ENCODE results near the gene NKAIN2. TPM values are rescaled to one million over a fixed set of nuclear protein-coding genes. Genes with fewer than 3 reads are reported as not detected.

NKAIN2 gene
- total and polyA plus RNA-seq, 8 donors, result 0.02 to 0.09 TPM; not detected in 6

DNA sequence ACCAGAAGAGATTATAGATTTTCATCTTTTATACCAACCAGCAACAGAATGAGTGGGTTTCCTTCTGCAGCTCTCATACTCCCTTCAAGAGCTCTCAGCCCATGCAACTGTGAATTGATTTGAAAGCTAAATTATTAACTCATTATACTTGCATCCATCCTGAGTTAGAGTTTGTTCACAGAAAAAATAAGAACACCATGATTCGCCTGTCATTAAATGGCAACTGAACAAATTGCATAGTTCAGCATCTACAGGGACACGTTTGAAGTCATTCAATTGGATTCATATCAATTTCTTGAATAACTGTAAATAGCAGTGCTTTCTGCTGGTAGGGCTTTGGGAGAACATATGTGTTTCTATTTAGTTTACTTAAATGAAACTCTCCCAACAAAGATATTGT lies 65.7 kb downstream of the NKAIN2 start:
- no peak for DNase-seq
- 21 to 23% methylated on average over 2 of the region's 2 CpGs for WGBS, 2 donors
- Histone ChIP-seq H3K36me3 (no peaks in the 10 kb centered on the region), H3K4me1 (no peaks in the 10 kb centered on the region), H3K27me3 (no peaks in the 10 kb centered on the region), H3K4me3 (no peak overlapping the region), H3K27ac (no peak overlapping the region), H3K9me3 (no peaks in the 10 kb centered on the region)
- no peak for ATAC-seq
- intact Hi-C loops (cut with DNase I), result no loop called here
- TF ChIP-seq, protein P1, sequence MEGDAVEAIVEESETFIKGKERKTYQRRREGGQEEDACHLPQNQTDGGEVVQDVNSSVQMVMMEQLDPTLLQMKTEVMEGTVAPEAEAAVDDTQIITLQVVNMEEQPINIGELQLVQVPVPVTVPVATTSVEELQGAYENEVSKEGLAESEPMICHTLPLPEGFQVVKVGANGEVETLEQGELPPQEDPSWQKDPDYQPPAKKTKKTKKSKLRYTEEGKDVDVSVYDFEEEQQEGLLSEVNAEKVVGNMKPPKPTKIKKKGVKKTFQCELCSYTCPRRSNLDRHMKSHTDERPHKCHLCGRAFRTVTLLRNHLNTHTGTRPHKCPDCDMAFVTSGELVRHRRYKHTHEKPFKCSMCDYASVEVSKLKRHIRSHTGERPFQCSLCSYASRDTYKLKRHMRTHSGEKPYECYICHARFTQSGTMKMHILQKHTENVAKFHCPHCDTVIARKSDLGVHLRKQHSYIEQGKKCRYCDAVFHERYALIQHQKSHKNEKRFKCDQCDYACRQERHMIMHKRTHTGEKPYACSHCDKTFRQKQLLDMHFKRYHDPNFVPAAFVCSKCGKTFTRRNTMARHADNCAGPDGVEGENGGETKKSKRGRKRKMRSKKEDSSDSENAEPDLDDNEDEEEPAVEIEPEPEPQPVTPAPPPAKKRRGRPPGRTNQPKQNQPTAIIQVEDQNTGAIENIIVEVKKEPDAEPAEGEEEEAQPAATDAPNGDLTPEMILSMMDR (IDR thresholded peaks at IDR 0.05), result no peak
- FAIRE-seq, result no peak

DNA sequence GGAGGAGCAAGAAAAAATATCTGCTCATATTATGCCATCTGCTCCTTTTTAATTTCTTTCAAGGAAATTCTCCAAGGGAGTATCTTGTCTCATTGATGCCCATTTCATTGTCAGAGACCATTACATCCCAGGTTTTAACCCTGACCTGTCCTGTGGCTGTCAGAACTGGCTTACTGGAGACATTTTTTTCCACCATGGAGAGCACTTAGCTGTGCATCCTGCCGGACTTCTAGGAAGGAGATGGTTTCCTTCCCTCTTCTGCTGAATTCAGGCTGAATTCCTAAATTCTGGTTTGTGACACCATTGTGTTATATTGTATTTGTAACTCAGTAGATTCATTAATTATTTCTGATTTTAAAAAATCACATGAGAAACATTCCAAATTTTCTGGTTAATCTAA lies 70.3 kb downstream of the NKAIN2 start:
- no peak overlapping the region for H3K4me3 ChIP-seq
- 39 to 54% methylated on average over 1 of the region's 1 CpG for whole genome bisulfite sequencing, 2 donors
- no peaks in the 10 kb centered on the region for H3K4me1 ChIP-seq
- DNase-seq (no peak), FAIRE-seq (no peak), ATAC-seq (no peak)
- no peaks in the 10 kb centered on the region for H3K9me3 ChIP-seq
- intact Hi-C loops (cut with DNase I), result no loop called here
- no peak overlapping the region for H3K27ac ChIP-seq
- TF ChIP-seq, protein P1 (IDR thresholded peaks at IDR 0.05), result no peak
- no peaks in the 10 kb centered on the region for H3K36me3 ChIP-seq
- H3K27me3 ChIP-seq, result no peaks in the 10 kb centered on the region

DNA sequence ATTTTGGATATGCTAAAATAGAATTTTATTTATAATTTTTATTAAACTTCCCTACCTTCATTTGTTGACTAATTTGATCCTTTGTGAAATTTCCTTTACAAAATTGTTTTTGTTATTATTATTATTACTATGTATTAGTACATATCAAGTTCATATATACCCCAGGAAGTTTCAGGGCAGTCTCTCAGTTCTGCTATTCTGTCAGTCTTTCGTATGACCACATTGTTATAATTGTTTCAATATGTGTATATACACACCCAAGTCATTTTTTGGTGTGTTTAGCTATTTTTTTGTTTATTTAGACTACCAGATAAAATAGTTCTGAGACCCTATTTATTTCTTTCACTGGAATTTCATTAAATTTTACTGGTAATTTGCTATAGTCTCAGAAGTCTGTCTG lies 72.1 kb downstream of the NKAIN2 start:
- TF ChIP-seq, protein P1 (IDR thresholded peaks at IDR 0.05), result no peak
- FAIRE-seq, result no peak
- H3K9me3 ChIP-seq, result no peaks in the 10 kb centered on the region
- no peak overlapping the region for H3K27ac ChIP-seq
- no peak for DNase-seq
- intact Hi-C loops (cut with DNase I), result no loop called here
- no peaks in the 10 kb centered on the region for H3K27me3 ChIP-seq
- 59 to 63% methylated on average over 1 of the region's 1 CpG for WGBS, 2 donors
- no peak overlapping the region for H3K4me3 ChIP-seq
- ATAC-seq, result no peak
- no peaks in the 10 kb centered on the region for H3K36me3 ChIP-seq
- no peaks in the 10 kb centered on the region for H3K4me1 ChIP-seq

- no peak overlapping the region for H3K27ac ChIP-seq
- ATAC-seq (no peak), FAIRE-seq (no peak), DNase-seq (no peak)
- no peaks in the 10 kb centered on the region for H3K36me3 ChIP-seq
- H3K27me3 ChIP-seq, result no peaks in the 10 kb centered on the region
- no peak overlapping the region for H3K4me3 ChIP-seq
- H3K4me1 ChIP-seq, result no peaks in the 10 kb centered on the region
- TF ChIP-seq, protein P1 (IDR thresholded peaks at IDR 0.05), result no peak
- H3K9me3 ChIP-seq, result no peaks in the 10 kb centered on the region
- intact Hi-C loops (cut with DNase I), result no loop called here
- 43% methylated on average over 2 of the region's 2 CpGs for WGBS, 2 donors
Measured at GRCh38 chr6:123879749-123880148, 76.1 kb downstream of the NKAIN2 start.

- no peak overlapping the region for H3K4me3 ChIP-seq
- WGBS, 2 donors, result 49 to 62% methylated on average over 5 of the region's 5 CpGs
Measured at GRCh38 chr6:123888771-123889513, 85.3 kb downstream of the NKAIN2 start.

More at GRCh38 chr6:123888771-123889513, 85.3 kb downstream of the NKAIN2 start:
- H3K4me1 ChIP-seq, result no peaks in the 10 kb centered on the region
- no peak for ATAC-seq
- H3K36me3 ChIP-seq, result no peaks in the 10 kb centered on the region
- no peak for FAIRE-seq
- TF ChIP-seq, protein P1 (IDR thresholded peaks at IDR 0.05), result no peak
- no peaks in the 10 kb centered on the region for H3K27me3 ChIP-seq
- H3K9me3 ChIP-seq, result no peaks in the 10 kb centered on the region
- H3K27ac ChIP-seq, result no peak overlapping the region
- intact Hi-C loops (cut with DNase I), result no loop called here
- no peak for DNase-seq
